Measurements from ENCODE around the gene STEAP4.

The STEAP4 gene

GRCh38 chr7:88314061-88314491 lies 7.4 kb upstream of the STEAP4 start:
- in situ Hi-C loops (cut with MboI; ENCODE audit: low sequenced_read_pairs) = no loop called here

DNA sequence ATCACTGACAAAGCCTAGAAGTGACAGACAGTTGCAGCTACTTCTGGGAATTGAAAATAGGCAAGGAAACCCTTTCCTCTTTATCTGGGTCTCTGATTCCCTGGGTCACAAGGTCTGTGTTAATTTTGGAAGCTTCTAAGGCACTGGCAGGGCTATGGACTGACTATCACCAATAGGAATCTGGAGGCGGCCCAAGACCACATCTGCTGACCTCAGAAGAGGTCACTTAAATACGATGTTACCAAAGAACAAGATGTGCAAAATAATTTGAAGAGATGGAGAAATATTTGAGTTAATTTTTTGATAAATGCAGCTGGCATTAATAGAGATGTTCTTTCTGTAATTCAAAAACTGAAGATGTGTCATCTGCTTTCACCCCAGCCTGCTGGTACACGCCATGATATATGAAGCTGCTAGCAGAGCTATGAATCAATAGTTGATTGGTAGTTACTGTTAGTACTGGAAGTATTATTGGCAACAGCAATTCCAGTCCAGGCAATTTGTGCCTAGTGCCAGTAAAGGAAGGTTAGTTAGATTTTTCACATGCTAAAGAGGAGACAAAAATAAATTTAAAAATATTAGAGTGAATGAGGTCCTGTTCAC lies 5.5 kb upstream of the STEAP4 start:
- in situ Hi-C loops (cut with MboI; ENCODE audit: low sequenced_read_pairs) = no loop called here

GRCh38 chr7:88311675-88312036 lies 5.0 kb upstream of the STEAP4 start:
- in situ Hi-C loops (cut with MboI; ENCODE audit: low sequenced_read_pairs) = no loop called here

DNA sequence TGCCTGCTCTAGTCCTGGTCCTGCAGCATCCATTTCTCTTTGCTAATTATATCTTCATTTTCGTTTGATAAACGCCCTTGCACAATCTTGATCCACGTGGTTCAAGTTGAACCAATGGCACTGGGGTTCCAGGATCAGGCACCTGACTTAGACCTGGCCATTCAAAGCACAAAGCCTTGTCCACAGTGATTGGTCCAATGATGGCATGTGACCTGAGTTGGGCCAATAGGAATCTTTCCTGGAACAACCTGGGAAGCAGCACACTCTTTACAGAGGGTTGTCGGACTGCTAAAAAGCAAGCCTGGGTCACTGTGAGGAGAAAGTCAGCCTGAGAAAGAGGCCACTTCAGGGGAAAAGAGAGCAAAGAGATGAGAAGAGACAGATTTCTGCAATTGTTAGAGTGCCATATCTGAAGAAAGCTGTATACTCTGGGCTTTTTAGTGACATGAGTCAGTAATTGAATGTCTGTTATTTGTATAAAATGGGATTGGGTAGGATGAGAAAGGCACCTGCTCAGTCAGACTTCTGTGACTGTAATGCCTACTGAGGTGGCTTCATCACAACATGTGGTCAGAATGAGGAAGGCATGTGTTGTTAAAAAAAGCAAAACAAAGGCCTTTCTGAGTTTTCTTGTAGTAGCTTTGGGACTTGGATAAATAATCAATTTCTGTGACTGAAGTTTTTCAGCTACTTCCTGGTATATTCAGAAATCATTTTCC lies 4.4 kb upstream of the STEAP4 start:
- in situ Hi-C loops (cut with MboI; ENCODE audit: low sequenced_read_pairs) = no loop called here

- in situ Hi-C loops (cut with MboI; ENCODE audit: low sequenced_read_pairs) = no loop called here
These were observed 3.1 kb upstream of the STEAP4 start for GRCh38 chr7:88309819-88310218.

DNA sequence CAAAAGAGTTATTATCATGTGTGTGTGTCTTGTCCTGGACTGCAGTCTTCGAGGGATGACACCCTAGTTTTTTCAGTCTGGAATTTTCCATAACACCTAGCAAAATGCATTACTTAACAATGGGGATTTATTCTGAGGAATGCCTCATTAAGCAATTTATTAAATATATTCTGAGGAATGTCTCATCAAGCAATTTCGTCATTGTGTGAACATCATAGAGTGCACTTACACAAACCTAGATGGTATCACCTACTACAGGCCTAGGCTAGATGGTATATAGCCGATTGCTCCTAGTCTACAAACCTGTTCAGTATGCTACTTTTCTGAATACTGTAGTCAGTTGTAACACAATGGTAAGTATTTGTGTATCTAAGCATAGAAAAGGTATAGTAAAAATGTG lies 1.1 kb upstream of the STEAP4 start:
- in situ Hi-C loops (cut with MboI; ENCODE audit: low sequenced_read_pairs) = no loop called here

DNA sequence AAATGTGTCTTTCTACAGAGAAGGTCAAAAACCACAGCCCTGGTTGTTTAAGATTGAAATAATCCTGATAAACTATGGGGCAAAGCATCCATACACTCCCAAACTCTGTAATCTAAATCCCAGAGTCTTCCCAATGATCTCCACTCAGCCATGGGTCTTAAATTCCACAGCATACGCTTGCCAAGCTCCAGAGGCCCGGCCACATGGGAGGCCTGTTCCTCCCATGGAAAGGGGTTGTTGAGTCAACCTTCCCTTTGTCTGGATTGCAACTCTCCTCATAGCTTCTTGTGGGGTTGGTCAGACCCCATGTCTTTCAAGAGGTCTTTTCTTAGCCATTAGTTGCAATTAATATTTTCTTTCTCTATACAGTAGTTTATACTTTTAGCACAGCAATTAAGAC lies 718 bp upstream of the STEAP4 start:
- in situ Hi-C loops (cut with MboI; ENCODE audit: low sequenced_read_pairs) = no loop called here

GRCh38 chr7:88305044-88305443 lies 1.6 kb downstream of the STEAP4 start:
- in situ Hi-C loops (cut with MboI; ENCODE audit: low sequenced_read_pairs) = no loop called here

GRCh38 chr7:88302486-88302885 lies 4.2 kb downstream of the STEAP4 start:
- in situ Hi-C loops (cut with MboI; ENCODE audit: low sequenced_read_pairs) = no loop called here

GRCh38 chr7:88301924-88302323 lies 4.8 kb downstream of the STEAP4 start:
- in situ Hi-C loops (cut with MboI; ENCODE audit: low sequenced_read_pairs) = no loop called here

GRCh38 chr7:88300401-88300945 lies 6.2 kb downstream of the STEAP4 start:
- in situ Hi-C loops (cut with MboI; ENCODE audit: low sequenced_read_pairs) = no loop called here

DNA sequence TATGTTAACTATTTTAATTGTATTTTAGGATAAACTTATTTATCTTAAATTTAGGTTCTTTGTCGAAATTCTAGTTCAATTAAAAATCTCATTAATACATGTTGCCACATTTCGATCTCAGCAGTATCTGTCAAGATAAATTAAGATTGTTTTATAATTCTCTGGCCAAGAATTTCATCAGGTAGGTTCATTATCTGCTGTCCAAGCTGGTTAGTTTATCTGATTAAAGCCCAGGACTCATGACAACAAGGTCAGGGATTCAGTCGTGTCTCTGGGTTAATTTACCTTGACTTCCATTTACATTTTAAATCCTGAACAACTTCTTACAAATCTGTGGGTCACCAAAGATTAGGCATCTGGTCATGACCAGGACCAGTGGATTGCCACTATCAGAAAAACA lies 7.6 kb downstream of the STEAP4 start:
- in situ Hi-C loops (cut with MboI; ENCODE audit: low sequenced_read_pairs) = no loop called here

- in situ Hi-C loops (cut with MboI; ENCODE audit: low sequenced_read_pairs) = no loop called here
These were observed 12.8 kb downstream of the STEAP4 start for GRCh38 chr7:88293866-88294265.

- in situ Hi-C loops (cut with MboI; ENCODE audit: low sequenced_read_pairs) = no loop called here
These were observed 15.1 kb downstream of the STEAP4 start for GRCh38 chr7:88291398-88292173.

DNA sequence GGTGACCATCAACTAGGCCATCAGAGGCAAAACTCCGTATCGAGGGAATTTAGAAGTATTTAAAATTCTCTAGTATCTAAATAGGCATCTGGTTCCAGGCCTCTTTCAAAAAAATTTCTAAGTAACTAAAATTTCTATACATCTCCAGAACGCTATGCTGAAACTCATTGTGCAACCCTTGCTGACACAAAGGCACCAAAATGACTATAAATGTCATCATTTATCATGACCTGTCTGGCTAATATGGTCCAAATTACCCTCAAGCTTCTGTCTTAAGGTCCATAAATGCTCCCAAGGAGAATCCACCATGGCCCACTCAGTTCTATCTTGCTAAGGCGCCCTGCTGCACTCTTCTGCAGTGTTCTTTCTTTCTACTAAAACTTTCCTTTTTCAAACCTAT lies 16.2 kb downstream of the STEAP4 start:
- in situ Hi-C loops (cut with MboI; ENCODE audit: low sequenced_read_pairs) = no loop called here

- in situ Hi-C loops (cut with MboI; ENCODE audit: low sequenced_read_pairs) = no loop called here
These were observed 17.1 kb downstream of the STEAP4 start for GRCh38 chr7:88289564-88290025.

DNA sequence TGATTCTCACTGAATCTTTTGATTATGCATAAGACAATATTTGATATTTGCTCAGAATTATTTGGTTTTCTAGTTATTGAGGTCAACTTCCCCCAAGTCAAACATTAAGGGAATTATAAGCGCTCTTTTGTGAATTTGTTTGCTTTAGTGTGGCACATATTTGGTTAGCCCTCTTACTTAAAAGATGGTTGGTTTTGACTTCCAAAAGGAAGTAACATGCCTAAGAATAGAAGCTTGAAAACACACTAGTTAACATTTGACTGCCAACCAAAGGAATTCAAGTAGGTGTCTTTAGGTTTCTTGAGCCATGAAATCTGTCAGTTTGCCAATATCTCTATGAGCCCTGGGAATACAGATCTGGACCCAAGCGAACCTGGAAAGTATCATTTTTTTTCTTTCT lies 24.9 kb downstream of the STEAP4 start:
- in situ Hi-C loops (cut with MboI; ENCODE audit: low sequenced_read_pairs) = no loop called here

DNA sequence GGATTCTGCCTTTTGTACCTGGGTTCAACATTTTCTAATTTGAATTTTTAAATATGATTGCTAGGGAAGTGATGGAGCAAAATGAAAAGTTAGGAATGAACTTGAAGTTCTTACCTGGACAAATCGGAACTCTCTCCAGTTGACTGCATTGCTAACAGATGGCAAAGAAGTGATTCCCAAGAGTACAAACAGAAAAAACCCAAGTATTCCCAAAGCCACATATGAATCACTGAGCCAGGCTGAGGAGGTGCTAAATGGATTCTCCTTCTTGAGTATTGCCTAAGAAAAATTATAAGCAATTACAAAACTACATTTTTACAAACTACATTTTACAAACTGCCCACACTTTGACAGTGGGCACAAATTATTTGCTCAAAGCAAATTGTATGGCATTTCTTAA lies 25.9 kb downstream of the STEAP4 start:
- in situ Hi-C loops (cut with MboI; ENCODE audit: low sequenced_read_pairs) = no loop called here

GRCh38 chr7:88279323-88279722 lies 27.4 kb downstream of the STEAP4 start:
- in situ Hi-C loops (cut with MboI; ENCODE audit: low sequenced_read_pairs) = no loop called here

DNA sequence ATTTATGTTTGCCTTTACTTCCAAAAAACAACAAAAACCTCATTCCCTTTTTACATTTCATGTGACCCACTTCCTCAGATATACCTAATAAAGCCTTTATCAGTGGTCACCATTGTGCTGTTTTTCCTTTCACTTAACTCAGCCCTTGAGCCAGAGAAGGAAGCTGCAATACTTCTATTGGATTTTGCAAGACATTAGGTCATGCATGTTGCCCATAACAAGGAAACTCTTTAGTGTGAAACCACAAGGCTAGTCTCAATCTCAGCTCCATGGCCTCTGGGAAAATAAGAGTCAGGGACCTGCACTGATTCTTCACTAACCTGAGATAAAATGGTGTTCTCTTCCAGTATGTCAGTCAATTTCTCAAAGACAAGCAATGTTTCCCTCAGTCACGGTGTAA lies 27.8 kb downstream of the STEAP4 start:
- in situ Hi-C loops (cut with MboI; ENCODE audit: low sequenced_read_pairs) = no loop called here

DNA sequence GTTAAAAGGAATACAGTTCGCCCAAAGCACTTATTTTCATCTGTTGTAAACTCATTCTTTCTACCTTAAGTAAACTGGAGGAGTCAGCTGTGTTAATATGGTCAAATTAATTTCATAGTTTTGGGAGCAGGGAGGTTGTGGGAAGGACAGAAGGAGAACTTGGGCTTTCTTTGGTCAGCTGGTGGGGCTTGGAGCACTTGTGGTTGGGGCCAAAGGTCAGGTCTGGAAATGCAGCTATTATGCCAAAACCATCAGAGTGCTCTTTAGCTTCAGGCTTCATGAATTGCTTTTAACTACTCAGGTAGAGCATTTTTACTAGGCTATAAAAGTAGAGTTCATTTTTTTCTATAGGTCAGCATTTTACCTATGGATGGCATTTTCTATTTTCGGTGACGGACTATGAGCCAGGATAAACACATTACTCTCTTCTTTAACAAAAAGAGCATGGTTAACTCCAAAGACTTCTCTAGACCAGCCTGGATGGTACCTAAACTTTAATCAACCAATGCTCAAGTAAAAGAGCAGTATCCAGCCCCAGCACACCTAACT lies 30.0 kb downstream of the STEAP4 start:
- in situ Hi-C loops (cut with MboI; ENCODE audit: low sequenced_read_pairs) = no loop called here

Measured in HL-60/S4 (cell line).